GM23248 (cell line): ENCODE data around the gene OIP5. TPM values are rescaled to one million over a fixed set of nuclear protein-coding genes. Genes with fewer than 3 reads are reported as not detected.
"Not testable (repeated sequence)": the region's sequence is repeated elsewhere in the genome, so short reads cannot be mapped to it uniquely, and the experiment has no call there.

Source experiments
- DNase-seq: peaks from one replicate; pipeline ENCODE4 v3.0.0-alpha.2; 2015
- H2AFZ ChIP-seq: fragments of 200-600 bp; sonication (generic); 2 replicates; pipeline ENCODE4 v1.6.1; 2016; ENCODE audit warnings: antibody characterized with exemption
- H3F3A ChIP-seq: fragments of 200-600 bp; sonication (generic); 2 replicates; pipeline ENCODE4 v1.6.1; 2016; ENCODE audit warnings: mild to moderate bottlenecking, antibody characterized with exemption, mixed run types; ENCODE audit not compliant: insufficient read depth
- H3K27ac ChIP-seq: fragments of 200-600 bp; sonication (generic); 2 replicates; pipeline ENCODE4 v1.5.1; 2016; ENCODE audit warnings: mild to moderate bottlenecking
- H3K27me3 ChIP-seq: fragments of 200-600 bp; sonication (generic); replicated peaks from 2 replicates; pipeline ENCODE4 v1.6.1; 2016; ENCODE audit warnings: mild to moderate bottlenecking; ENCODE audit not compliant: insufficient read depth
- H3K36me3 ChIP-seq: fragments of 200-600 bp; sonication (generic); 2 replicates; pipeline ENCODE4 v1.6.1; 2016; ENCODE audit warnings: low read depth, mild to moderate bottlenecking
- H3K4me1 ChIP-seq: fragments of 200-600 bp; sonication (generic); 2 replicates; pipeline ENCODE4 v1.6.1; 2016; ENCODE audit warnings: mild to moderate bottlenecking; ENCODE audit not compliant: insufficient read depth
- H3K4me2 ChIP-seq: fragments of 200-600 bp; sonication (generic); one replicate; pipeline ENCODE4 v1.6.1; 2016; ENCODE audit warnings: mild to moderate bottlenecking; ENCODE audit not compliant: unreplicated experiment
- H3K4me3 ChIP-seq: fragments of 200-600 bp; sonication (generic); 2 replicates; pipeline ENCODE4 v1.5.1; 2016; ENCODE audit warnings: mild to moderate bottlenecking
- H3K79me2 ChIP-seq: fragments of 200-600 bp; sonication (generic); 2 replicates; pipeline ENCODE4 v1.6.1; 2016; ENCODE audit warnings: mild to moderate bottlenecking; ENCODE audit not compliant: insufficient read depth
- H3K9ac ChIP-seq: fragments of 200-600 bp; sonication (generic); 2 replicates; pipeline ENCODE4 v1.6.1; 2016; ENCODE audit warnings: mild to moderate bottlenecking
- H3K9me2 ChIP-seq: fragments of 200-600 bp; sonication (generic); 2 replicates; pipeline ENCODE4 v1.6.1; 2016; ENCODE audit warnings: mixed run types, mild to moderate bottlenecking, moderate library complexity; ENCODE audit not compliant: insufficient read depth
- H3K9me3 ChIP-seq: fragments of 200-600 bp; sonication (generic); one replicate; pipeline ENCODE4 v1.6.1; 2017; ENCODE audit warnings: low read depth
- H4K20me1 ChIP-seq: fragments of 200-600 bp; sonication (generic); 2 replicates; pipeline ENCODE4 v1.6.0; 2016; ENCODE audit not compliant: insufficient read depth
- EZH2 ChIP-seq: fragments of 200-600 bp; sonication (generic); IDR thresholded peaks from 2 replicates; pipeline ENCODE4 v1.6.1; 2018; ENCODE audit warnings: antibody characterized with exemption, mild to moderate bottlenecking; ENCODE audit not compliant: insufficient read depth, poor library complexity, severe bottlenecking
- EZH2phosphoT487 ChIP-seq: fragments of 200-600 bp; sonication (generic); IDR thresholded peaks from 2 replicates; pipeline ENCODE4 v1.6.1; 2018; ENCODE audit warnings: antibody characterized with exemption, moderate library complexity, mild to moderate bottlenecking, low read depth; ENCODE audit not compliant: insufficient read depth
- WGBS, 2 experiments: methylation state at CpG; one replicate each; pipeline ENCODE4 v1.1.6; 2015 to 2017; ENCODE audit warnings: low lambda C conversion rate in 2 of 2, low coverage in 1 of 2; ENCODE audit errors: missing lambda C conversion rate in 2 of 2; 5-methylcytosine and 5-hydroxymethylcytosine counted together
- in situ Hi-C: fragments of 300-500 bp; cut with MboI; formaldehyde crosslinking; loops from 2 replicates; pipeline ENCODE4 v1.15.0; 2020
- polyA plus RNA-seq: library from polyadenylated mRNA; unstranded; fragments of >200 nt; fragmentation: Nextera tagmentation; extraction: Ambion mirVana; gene quantifications from 2 replicates; pipeline ENCODE4 v1.2.1, GENCODE V29; 2016
- total RNA-seq: library from RNA; depleted of rRNA; stranded (reverse); fragments of >200 nt; shearing (Covaris generic); gene quantifications from 2 replicates; pipeline ENCODE4 v1.2.3, GENCODE V29; 2014

The OIP5 gene
- total and polyA plus RNA-seq, 2 experiments from 2014 or later, result 7.3 to 7.8 TPM

DNA sequence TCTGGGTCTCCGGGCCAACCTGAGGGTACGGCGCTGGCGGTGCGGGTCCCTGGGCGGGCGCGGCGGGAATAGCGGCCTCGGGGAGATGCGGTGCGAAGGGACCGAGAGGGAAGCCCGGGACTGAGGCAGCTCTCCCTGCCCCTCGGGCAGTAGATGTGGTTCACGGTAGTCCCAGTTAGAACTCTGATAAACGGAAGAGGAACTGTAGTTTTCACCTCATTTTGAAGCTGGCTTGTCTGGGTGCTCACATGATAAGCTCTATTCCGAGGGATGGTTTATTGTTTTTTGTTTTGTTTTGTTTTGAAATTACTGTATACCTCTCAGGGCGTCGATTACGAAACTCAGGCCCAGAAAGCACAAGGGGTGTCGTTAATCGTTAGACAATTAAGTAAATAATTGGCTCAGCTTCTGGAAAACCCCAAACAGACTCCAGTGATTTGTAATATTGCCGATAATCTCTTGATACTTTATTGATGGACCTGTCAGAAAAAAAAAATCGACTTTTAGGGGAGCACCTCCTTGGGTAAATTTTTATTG lies 703 bp upstream of the OIP5 start:
- Histone ChIP-seq H2AFZ (peak overlapping the region; percentile 96), H3K9me3 (no peaks in the 10 kb centered on the region), H3K4me2 (peak overlapping the region; percentile 63), H3K27me3 (no peaks in the 10 kb centered on the region), H3K27ac (peak overlapping the region; percentile 68), H3K79me2 (peaks cover 52% of the 10 kb centered on the region), H3K4me3 (peak overlapping the region; percentile 98), H3F3A (peaks cover 9% of the 10 kb centered on the region), H3K9ac (peak overlapping the region; percentile 84), H3K4me1 (no peaks in the 10 kb centered on the region), H3K36me3 (no peaks in the 10 kb centered on the region), H4K20me1 (no peaks in the 10 kb centered on the region), H3K9me2 (no peaks in the 10 kb centered on the region)
- in situ Hi-C loops, result no loop called here
- 1% methylated on average over 23 to 26 of the region's 26 CpGs for whole genome bisulfite sequencing, 2 experiments
- DNase-seq, result peak; percentile 60
- no peak for TF ChIP-seq EZH2

DNA sequence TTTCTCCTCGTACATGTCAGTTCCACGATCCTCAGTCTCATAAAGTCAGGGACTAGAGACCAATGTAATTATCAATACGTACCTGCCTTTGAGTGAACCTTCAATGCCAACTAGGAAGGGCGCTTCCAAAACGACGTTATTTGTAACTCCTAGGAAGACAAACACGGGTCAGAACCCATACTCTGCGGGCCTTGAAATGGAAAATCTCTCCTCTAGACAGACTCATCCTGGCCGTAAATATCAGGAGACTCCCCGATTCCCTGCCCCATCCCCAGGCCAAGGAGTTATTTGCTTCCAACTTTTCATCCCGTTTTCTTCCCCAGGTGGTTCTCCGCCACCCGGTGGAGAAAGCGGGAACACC lies 578 bp downstream of the OIP5 start:
- Histone ChIP-seq H3K79me2 (peaks cover 40% of the 10 kb centered on the region), H2AFZ (peak overlapping the region; percentile 100), H3F3A (peaks cover 9% of the 10 kb centered on the region), H3K27ac (peak overlapping the region; percentile 47; the same call in 1 of the 2 replicates), H3K4me1 (no peaks in the 10 kb centered on the region), H4K20me1 (no peaks in the 10 kb centered on the region), H3K4me3 (peak overlapping the region; percentile 98), H3K36me3 (no peaks in the 10 kb centered on the region), H3K9me2 (no peaks in the 10 kb centered on the region), H3K9ac (peak overlapping the region; percentile 84), H3K4me2 (peak overlapping the region; percentile 74), H3K9me3 (no peaks in the 10 kb centered on the region), H3K27me3 (no peaks in the 10 kb centered on the region)
- 1 to 2% methylated on average over 14 of the region's 14 CpGs for WGBS, 2 experiments
- in situ Hi-C loops, result no loop called here
- TF ChIP-seq EZH2phosphoT487, result no peak
- no peak for TF ChIP-seq EZH2
- DNase-seq, result peak; percentile 80

DNA sequence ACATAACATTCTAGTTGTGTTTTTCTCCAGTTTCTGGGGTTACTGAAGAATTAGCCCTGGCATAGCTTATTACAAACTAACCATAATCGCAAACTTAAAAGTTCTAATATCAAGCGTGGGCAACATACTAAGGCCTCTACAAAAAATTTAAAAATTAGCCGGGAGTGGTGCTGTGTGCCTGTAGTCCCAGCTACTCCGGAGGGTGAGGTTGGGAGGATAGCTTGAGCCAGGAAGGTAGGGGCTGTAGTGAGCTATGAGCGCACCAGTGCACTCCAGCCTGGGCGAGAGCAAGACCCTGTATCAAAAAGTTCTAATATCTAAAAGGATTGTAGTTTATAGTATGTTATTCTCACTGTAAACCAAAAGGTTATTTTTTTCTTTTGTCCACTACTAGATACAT lies 1.1 kb downstream of the OIP5 start:
- peak overlapping the region; percentile 84 for H3K9ac ChIP-seq
- H3K9me2 ChIP-seq, result no peaks in the 10 kb centered on the region
- peaks cover 34% of the 10 kb centered on the region for H3K79me2 ChIP-seq
- H3F3A ChIP-seq, result peaks cover 9% of the 10 kb centered on the region
- H3K9me3 ChIP-seq, result no peaks in the 10 kb centered on the region
- no peaks in the 10 kb centered on the region for H3K36me3 ChIP-seq
- H4K20me1 ChIP-seq, result no peaks in the 10 kb centered on the region
- peak overlapping the region; percentile 98 for H3K4me3 ChIP-seq
- 65 to 66% methylated on average over 6 of the region's 6 CpGs for WGBS, 2 experiments
- no peaks in the 10 kb centered on the region for H3K27me3 ChIP-seq
- H3K4me2 ChIP-seq, result peak overlapping the region; percentile 74
- in situ Hi-C loops, result no loop called here
- H3K4me1 ChIP-seq, result no peaks in the 10 kb centered on the region
- H2AFZ ChIP-seq, result peak overlapping the region; percentile 100
- no peak for DNase-seq
- no peak overlapping the region for H3K27ac ChIP-seq
- TF ChIP-seq EZH2phosphoT487 (no peak), EZH2 (no peak)

DNA sequence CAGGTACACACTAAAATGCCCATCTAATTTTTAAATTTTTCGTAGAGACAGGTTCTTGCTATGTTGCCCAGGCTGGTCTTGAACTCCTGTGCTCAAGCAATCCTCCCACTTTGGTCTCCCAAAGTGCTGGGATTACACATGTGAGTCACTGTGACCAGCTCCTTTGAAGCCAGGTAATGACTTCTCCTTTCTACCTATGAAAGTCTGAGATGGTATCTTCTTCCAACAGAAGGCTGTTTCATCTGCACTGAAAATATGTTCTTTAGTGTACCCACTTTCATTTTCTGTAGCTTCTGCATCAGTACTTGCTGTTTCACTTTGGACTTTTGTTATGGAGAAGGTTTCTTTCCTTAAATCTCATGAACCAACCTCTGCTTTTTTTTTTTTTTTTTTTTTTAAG lies 8.8 kb downstream of the OIP5 start:
- 88 to 91% methylated on average over 1 of the region's 1 CpG for WGBS, 2 experiments
- Histone ChIP-seq H3K9me2 (no peaks in the 10 kb centered on the region), H3K27me3 (no peaks in the 10 kb centered on the region), H2AFZ (no peak overlapping the region), H3K79me2 (no peaks in the 10 kb centered on the region), H3K36me3 (no peaks in the 10 kb centered on the region), H3K4me1 (no peaks in the 10 kb centered on the region), H3F3A (no peaks in the 10 kb centered on the region), H4K20me1 (no peaks in the 10 kb centered on the region), H3K27ac (no peak overlapping the region), H3K9me3 (no peaks in the 10 kb centered on the region), H3K9ac (no peak overlapping the region), H3K4me2 (no peak overlapping the region), H3K4me3 (no peak overlapping the region)
- no peak for DNase-seq
- in situ Hi-C loops, result no loop called here
- TF ChIP-seq EZH2phosphoT487, result no peak
- TF ChIP-seq EZH2, result no peak

DNA sequence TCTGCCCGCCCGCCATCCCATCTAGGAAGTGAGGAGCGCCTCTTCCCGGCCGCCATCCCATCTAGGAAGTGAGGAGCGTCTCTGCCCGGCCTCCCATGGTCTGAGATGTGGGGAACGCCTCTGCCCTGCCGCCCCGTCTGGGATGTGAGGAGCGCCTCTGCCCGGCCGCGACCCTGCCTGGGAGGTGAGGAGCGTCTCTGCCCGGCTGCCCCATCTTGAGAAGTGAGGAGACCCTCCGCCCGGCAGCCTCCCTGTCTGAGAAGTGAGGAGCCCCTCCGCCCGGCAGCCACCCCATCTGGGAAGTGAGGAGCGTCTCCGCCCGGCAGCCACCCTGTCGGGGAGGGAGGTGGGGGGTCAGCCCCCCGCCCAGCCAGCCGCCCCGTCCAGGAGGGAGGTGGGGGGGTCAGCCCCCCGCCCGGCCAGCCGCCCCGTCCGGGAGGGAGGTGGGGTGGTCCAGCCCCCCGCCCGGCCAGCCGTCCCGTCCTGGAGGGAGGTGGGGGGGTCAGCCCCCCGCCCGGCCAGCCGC lies 11.5 kb downstream of the OIP5 start:
- H3K9me3 ChIP-seq, H3K36me3 ChIP-seq, H3K79me2 ChIP-seq, H4K20me1 ChIP-seq, H3K27me3 ChIP-seq, DNase-seq, H3K9ac ChIP-seq, H2AFZ ChIP-seq, H3K27ac ChIP-seq, H3F3A ChIP-seq, H3K9me2 ChIP-seq, H3K4me1 ChIP-seq, H3K4me2 ChIP-seq, in situ Hi-C loops, H3K4me3 ChIP-seq: not testable (repeated sequence)
- WGBS, 2 experiments, result 96 to 98% methylated on average over 9 to 29 of the region's 39 CpGs
